ACHN (cell line): ENCODE results near the gene FRMD8.

Experiments
- DNase-seq: peaks from one replicate; pipeline ENCODE4 v3.0.0-alpha.2; 2015
- in situ Hi-C: cut with HindIII; loops from 2 replicates; pipeline ENCODE4 v1.10.0; 2017; ENCODE audit warnings: low sequenced_read_pairs, low pct_ligation_motif_present, low pct_unique_long_range_greater_than_20kb

Gene FRMD8

DNA sequence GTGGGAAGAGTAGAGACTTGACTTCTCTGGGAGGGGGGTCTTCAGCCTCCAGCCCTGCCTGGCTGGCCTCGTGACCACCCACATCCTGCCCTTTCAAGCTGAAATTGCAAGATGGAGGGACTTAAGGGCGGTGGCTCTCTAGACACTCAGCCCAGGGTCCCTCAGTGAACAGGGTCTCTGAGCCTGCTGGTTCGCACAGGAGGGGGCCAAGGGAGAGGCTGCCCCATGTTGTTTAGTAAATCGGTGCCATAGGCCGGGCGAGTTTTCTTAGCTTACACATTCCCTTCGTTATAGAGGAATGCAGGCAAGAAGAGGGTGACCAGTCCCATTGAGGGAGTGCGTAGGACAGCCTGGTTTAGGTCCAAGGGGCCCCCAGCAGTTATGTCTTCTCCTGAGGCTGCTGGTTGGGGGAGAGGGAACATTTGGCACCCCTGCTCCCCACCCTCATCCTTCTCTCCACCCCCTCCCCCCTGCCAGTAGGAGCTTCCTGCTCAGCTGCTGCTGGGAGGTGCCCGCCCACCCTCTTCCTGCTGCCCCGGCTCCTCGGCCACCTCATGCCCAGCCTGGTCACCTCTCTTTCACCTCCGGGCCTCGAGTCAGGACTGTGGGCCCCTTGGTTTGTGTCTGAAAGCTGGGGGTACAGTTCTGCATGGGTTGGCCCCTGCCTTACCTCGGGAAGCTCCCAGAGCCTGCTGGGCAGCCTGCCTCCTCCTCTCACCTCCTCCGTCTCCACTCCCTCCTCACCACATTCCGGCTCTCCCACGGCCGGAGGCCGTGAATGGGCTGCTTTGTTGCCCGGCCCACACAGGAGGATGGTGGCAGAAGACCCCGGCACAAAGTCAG is 3.9 kb downstream of the FRMD8 start:
- in situ Hi-C loops, result no loop called here
- DNase-seq, result no peak

- DNase-seq, result no peak
- in situ Hi-C loops, result no loop called here
Measured at GRCh38 chr11:65390996-65391395, 4.6 kb downstream of the FRMD8 start.

DNA sequence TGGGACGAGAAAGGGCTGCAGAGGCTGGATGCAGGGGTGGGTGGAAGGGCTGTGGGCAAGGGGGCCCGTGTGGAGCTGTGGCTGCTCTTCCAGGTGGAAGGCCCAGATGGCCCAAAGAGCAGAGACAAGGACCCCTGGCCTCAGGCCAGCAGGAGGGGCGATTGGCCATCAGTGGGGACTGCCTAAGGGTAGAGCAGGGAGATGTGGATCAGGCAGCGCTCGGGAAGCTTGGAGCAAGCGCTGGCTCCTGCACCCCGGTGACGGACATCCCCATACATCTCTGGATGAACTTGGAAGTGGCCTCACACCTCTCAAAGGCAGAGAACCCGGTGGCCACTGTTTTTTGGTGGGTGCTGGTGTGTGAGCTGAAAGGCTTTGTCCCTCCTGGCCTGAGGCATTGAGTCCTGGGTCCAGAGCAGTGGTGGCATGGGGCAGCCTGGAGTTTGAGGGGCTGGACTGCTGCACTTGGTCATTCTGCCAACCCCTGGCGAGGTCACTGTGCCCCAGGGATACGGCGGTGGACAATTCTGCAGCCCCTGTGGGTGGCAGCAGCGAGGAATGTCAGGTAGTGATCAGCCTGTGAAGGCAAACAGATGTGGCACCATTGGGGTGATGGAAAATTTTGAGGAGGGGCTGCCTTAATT is 5.9 kb downstream of the FRMD8 start:
- no peak for DNase-seq
- in situ Hi-C loops, result no loop called here

DNA sequence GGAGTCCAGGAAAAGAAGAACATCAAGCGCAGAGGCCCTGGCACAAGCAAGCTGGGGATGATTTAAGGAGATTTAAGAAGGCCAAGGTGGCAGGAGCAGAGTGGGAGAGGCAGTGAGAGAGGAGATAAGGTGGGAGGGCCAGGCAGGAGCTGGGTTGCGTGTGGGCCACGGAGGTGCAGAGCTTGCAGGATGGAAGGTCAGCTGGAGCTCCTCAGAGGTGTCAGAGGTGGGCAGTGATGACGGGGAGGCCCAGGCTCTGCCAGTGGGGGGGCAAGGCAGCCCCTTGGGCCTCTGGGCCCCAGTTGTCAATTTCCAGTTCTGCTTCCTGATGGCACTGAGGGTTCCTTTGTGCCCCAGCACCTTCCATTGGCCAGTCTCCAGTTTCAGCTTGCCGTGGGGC is 6.5 kb downstream of the FRMD8 start:
- in situ Hi-C loops, result no loop called here
- DNase-seq, result no peak

DNA sequence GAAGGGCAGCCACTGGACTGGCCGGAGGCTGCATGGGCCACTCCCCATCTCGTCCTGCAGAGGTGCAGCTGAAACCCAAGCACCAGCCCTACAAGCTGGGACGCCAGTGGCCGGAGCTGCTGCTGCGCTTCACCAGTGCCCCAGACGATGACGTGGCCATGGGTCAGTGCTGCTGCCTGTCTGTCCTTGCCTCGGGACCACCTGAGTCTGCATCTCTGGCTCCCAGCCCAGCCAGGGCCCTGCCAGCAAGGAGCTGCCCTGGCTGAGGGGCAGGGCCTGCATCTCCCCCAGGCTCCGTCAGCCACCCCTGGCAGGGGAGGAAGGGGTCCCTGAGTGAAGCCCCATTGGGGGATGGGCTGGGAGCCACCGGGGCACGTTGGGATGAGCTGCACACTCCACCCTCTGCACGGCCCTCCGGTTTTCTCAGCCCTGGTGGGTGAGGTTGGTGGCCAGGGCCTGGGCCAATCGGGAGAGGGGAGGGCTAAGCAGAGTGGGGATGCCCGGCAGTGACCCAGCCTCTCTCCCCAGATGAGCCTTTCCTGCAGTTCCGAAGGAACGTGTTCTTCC is 7.2 kb downstream of the FRMD8 start:
- DNase-seq, result no peak
- in situ Hi-C loops, result no loop called here

- in situ Hi-C loops, result no loop called here
- no peak for DNase-seq
Measured at GRCh38 chr11:65394125-65394536, 7.7 kb downstream of the FRMD8 start.

GRCh38 chr11:65395961-65396530 is 9.6 kb downstream of the FRMD8 start:
- in situ Hi-C loops, result no loop called here
- DNase-seq, result no peak

DNA sequence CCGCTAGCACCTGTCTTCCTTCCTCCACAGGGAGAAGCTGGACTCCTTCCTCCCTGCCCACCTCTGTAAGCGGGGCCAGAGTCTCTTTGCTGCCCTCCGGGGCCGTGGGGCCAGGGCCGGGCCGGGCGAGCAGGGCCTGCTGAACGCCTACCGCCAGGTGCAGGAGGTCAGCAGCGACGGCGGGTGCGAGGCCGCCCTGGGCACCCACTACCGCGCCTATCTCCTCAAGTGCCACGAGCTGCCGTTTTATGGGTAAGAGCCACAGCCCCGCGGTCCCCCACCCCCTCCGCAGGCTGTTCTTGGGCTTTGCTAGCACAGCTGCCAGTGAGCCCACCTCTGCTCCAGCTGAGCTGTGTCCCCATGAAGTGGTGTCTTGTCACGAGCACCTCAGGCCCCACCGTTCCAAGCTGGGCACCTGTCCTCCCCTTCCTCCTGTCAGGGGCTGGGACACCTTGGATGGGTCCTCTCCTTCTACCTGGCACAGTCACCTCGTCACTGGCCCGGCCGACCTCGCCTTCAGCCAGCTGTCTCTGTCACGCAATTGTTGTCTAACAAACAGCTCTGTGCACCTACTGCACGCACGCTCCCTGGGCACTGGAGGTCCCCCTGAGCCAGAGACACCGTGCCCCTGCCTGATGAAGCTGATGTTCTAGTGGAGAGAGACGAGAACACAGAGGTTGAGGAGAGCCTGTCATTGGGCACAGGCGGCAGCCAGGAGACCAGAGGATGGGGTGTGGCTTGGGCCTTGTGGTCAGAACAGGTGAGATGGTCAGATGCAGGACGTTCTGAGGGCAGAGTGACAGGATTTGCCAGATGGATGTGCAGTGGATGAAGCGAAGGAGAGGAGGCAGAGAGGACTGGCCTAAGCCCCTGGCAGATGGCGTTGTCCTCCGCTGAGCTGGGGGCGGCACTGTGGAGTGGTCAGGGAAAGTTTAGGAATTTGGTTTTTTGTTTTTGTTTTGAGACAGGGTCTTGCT is 10.6 kb downstream of the FRMD8 start:
- no peak for DNase-seq
- in situ Hi-C loops, result no loop called here

DNA sequence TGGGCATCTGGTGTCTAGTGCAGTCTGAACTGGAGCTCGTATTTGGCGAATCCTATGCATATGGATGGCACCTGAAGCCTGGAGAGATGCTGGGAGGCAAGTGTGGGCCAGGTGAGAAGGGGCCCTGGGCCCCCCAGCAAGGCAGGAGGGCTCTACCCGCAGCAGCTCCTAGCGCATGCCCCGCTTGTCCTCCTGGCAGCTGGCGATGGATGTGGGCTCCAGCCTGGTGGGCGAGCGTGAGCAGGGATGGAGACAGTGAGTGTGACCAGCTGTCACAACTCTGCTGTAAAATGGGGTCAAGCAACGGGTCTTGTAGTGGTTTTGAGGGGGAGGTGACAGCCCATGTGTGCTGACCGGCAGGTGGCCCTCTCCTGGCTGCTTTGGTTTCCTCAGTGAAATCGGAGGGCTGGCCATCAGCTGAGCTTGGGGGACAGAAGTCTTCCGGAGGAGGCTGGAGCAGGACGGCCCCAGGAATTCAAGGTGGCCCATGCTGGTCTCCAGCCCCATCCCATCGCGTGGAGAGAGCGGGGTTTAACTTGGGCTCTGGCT is 12.0 kb downstream of the FRMD8 start:
- in situ Hi-C loops, result no loop called here
- DNase-seq, result no peak

- in situ Hi-C loops, result no loop called here
- no peak for DNase-seq
Measured at GRCh38 chr11:65399249-65399648, 12.8 kb downstream of the FRMD8 start.

DNA sequence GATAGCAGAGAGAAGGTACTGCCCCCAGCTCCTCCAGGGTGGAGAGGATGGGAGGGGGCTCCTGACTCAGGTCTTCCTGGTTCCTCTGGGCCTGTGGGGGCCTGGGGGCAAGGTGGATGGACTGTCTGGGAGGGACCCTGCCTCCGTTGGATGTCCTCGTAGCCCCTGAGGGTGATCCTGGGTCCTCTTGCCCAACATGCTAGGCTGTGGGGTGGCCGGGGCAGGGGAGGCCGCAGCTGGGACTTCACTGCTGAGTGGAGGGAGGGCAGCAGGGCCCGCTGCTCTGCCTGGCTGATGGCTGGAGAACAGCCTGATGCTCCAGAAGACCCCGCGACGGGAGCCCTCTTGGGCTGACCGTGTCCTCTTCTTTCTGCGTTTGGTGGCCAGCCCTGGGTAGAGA is 13.4 kb downstream of the FRMD8 start:
- DNase-seq, result no peak
- in situ Hi-C loops, result no loop called here

DNA sequence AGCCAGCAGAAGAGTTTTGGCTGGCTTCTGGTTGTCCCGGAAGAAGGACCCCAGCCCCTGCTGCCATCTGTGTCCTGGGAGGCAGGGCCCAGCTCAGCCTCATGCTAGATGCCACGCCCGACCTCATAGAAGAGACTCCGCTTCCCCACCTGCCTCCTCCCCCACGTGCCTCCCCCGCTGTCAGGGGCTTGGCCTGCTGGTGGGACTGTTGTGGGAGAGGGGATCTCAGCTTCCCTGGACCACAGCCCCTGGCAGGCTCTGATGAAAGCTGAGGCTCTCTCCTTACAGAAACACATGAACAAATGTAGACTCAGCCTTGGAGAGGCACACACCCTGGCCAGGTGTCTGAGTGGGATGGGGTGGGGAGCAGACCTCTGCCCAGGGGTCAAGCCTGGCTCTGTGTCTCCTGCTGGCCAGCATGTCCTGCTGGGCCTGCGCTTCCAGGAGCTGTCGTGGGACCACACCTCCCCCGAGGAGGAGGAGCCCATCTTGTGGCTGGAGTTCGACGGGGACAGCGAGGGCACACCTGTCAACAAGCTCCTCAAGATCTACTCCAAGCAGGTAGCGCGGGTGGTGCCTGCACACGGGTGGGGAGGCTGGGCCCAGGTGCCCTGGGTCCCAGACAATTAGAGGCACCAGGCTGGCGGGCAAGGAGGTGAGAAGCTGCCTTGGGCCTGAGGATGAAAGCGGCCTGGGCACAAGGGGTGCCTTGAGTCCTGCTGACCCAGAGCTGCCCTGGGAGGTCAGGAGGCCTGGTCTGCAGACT is 14.1 kb downstream of the FRMD8 start:
- in situ Hi-C loops, result no loop called here
- DNase-seq, result no peak

- in situ Hi-C loops, result no loop called here
- DNase-seq, result no peak
Measured at GRCh38 chr11:65401073-65401802, 14.8 kb downstream of the FRMD8 start.

- no peak for DNase-seq
- in situ Hi-C loops, result no loop called here
Measured at GRCh38 chr11:65401803-65402248, 15.4 kb downstream of the FRMD8 start.

GRCh38 chr11:65402790-65403189 is 16.4 kb downstream of the FRMD8 start:
- DNase-seq, result no peak
- in situ Hi-C loops, result no loop called here

- no peak for DNase-seq
- in situ Hi-C loops, result no loop called here
Measured at GRCh38 chr11:65403607-65404121, 17.2 kb downstream of the FRMD8 start.

DNA sequence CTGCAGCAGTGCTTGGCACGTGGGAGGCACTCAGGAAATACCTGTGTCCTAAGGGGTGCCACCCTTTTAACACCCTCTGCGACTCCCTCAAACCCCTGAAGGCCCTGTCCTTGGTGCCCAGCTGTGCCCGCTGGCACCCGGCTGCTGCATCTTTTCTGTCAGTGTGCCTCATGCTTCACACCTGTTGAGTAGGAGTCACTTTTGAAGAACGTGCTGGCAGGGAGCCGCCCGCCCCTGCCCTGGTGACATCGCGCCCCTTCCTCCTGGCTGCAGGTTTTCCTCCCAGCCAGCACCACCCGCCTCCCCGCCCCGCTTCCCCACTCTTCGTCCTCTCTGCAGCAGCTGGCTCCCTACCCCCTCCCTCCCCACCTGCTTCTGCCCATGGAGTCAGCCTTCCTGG is 17.8 kb downstream of the FRMD8 start:
- no peak for DNase-seq
- in situ Hi-C loops, result no loop called here
